Calu3 (cell line): ENCODE results near the gene VWA8. TPM values are rescaled to one million over a fixed set of nuclear protein-coding genes. Genes with fewer than 3 reads are reported as not detected.
"Not testable (repeated sequence)": the region's sequence is repeated elsewhere in the genome, so short reads cannot be mapped to it uniquely, and the experiment has no call there.

Source experiments
- BruUV-seq: library from RNA; stranded (reverse); fragments of 400-500 nt; replicated peaks from 2 replicates; lab custom pipeline; 2021; lab: Mats Ljungman, UMichigan
- CTCF ChIA-PET: fragments of 300-600 bp; sonication (Branson Sonifier 250); formaldehyde crosslinking; loops from one replicate; lab custom pipeline; 2022; ENCODE audit warnings: antibody characterized with exemption; lab: Charles Lee
- DNase-seq: peaks from one replicate; pipeline ENCODE4 v3.0.0; 2022
- H3K27ac Mint-ChIP-seq: one replicate; pipeline ENCODE4 v1.8.0; 2022; ENCODE audit warnings: mixed read lengths; ENCODE audit not compliant: unreplicated experiment
- H3K27me3 Mint-ChIP-seq: one replicate; pipeline ENCODE4 v1.8.0; 2022; ENCODE audit warnings: mixed read lengths; ENCODE audit not compliant: unreplicated experiment
- H3K36me3 Mint-ChIP-seq: one replicate; pipeline ENCODE4 v1.8.0; 2022; ENCODE audit warnings: mild to moderate bottlenecking, moderate library complexity, mixed read lengths; ENCODE audit not compliant: insufficient read depth, unreplicated experiment
- H3K4me1 Mint-ChIP-seq: one replicate; pipeline ENCODE4 v1.8.0; 2022; ENCODE audit warnings: mild to moderate bottlenecking, low read depth, mixed read lengths; ENCODE audit not compliant: unreplicated experiment
- H3K4me3 Mint-ChIP-seq: one replicate; pipeline ENCODE4 v1.8.0; 2022; ENCODE audit warnings: mild to moderate bottlenecking, low read depth, moderate library complexity, mixed read lengths; ENCODE audit not compliant: unreplicated experiment
- H3K9me3 Mint-ChIP-seq: one replicate; pipeline ENCODE4 v1.8.0; 2022; ENCODE audit warnings: low read depth, mixed read lengths; ENCODE audit not compliant: unreplicated experiment
- intact Hi-C: fragments of 100-400 bp; cut with micrococcal nuclease; formaldehyde crosslinking; loops from one replicate; pipeline ENCODE4 v1.10.0; 2022; ENCODE audit not compliant: unreplicated experiment
- total RNA-seq: library from RNA; stranded (reverse); gene quantifications from 2 replicates; pipeline ENCODE4 v1.2.3, GENCODE V29; 2022
- TF ChIP-seq, protein P1 (sequence below): fragments of 200-600 bp; IDR thresholded peaks from one replicate; pipeline ENCODE4 v1.8.0; 2022; ENCODE audit warnings: antibody characterized with exemption; ENCODE audit not compliant: unreplicated experiment

VWA8 gene
- total RNA-seq, 1 experiment from 2014 or later: 15.2 TPM

DNA sequence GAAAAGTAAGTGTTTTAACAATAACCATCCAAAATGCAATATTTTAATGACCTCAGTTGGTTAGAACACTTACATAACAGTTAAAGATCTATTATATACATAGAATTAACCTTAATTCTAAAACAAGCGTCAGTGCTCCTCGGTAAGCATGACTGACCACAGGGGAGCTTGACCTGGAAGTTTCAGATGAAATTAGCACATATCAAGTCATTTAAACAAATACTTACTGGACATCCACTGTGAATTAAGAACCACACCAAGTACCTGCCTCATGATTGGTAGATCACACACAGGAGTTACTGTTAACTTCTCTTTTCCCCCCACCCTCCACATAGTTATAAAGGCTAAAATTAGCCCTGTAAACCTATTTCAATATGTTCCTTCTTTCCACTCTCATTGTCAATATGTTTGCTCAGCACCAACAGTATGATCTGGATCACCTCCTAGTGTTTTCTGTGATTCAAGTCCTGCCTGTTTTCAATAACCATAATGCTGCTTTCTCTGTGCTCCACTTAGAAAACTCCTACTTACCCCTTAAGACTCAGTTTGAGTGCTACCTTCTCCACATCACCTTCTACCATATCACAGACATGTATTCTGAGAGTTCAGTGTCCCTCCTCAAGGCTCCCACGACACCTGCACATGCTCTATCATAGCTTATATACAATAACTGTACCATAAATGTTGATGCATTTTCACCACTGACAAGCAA lies 209.0 kb downstream of the VWA8 start:
- DNase-seq: no peak
- CTCF ChIA-PET: no interaction called here
- BruUV-seq: no TSS peak
- Mint-ChIP-seq H3K4me3 (no peak overlapping the region), H3K27me3 (no peaks in the 10 kb centered on the region), H3K27ac (no peak overlapping the region), H3K9me3 (no peaks in the 10 kb centered on the region), H3K36me3 (no peaks in the 10 kb centered on the region), H3K4me1 (no peaks in the 10 kb centered on the region)
- intact Hi-C loops: no loop called here
- TF ChIP-seq, protein P1, sequence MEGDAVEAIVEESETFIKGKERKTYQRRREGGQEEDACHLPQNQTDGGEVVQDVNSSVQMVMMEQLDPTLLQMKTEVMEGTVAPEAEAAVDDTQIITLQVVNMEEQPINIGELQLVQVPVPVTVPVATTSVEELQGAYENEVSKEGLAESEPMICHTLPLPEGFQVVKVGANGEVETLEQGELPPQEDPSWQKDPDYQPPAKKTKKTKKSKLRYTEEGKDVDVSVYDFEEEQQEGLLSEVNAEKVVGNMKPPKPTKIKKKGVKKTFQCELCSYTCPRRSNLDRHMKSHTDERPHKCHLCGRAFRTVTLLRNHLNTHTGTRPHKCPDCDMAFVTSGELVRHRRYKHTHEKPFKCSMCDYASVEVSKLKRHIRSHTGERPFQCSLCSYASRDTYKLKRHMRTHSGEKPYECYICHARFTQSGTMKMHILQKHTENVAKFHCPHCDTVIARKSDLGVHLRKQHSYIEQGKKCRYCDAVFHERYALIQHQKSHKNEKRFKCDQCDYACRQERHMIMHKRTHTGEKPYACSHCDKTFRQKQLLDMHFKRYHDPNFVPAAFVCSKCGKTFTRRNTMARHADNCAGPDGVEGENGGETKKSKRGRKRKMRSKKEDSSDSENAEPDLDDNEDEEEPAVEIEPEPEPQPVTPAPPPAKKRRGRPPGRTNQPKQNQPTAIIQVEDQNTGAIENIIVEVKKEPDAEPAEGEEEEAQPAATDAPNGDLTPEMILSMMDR: no peak

DNA sequence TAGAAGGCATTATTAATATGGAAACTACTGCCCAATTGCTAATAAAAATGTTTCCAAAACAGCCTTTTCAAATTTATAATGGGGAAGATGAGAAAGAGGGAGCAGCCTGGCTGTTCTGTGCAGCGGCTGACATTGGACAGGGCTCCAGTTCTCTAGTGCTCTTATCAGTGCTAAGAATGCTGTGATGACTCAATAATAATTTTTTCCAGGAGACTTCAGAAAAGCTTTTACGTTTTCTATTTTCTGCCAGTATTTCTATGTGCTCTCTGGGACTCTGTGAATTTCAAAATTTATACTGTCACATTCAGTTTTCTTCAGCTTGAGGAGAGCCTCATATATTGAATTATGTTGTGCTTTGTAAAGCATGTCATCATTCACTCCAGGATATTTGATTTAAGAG lies 209.6 kb downstream of the VWA8 start:
- Mint-ChIP-seq H3K27me3 (no peaks in the 10 kb centered on the region), H3K9me3 (no peaks in the 10 kb centered on the region), H3K4me3 (no peak overlapping the region), H3K27ac (no peak overlapping the region), H3K36me3 (no peaks in the 10 kb centered on the region), H3K4me1 (no peaks in the 10 kb centered on the region)
- intact Hi-C loops: no loop called here
- CTCF ChIA-PET: no interaction called here
- no peak for DNase-seq
- TF ChIP-seq, protein P1: no peak
- BruUV-seq: no TSS peak

DNA sequence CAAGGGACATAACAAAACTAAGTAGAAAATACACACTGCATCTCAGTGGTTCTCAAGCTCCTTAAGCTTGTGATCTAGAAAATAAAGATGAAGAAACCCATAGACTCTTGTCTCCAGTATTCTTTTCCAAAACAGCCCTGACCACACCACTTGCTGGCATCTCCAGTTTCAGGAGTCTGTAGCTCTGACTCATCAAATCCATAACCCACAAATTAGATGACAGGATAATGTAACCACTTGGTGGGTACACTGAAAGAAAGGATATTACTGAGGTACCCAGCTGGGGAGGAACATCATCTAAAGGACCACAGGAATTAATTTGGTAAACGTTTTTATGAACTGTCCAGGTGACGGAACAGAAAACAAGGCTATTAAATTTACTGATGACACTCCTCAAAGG lies 214.7 kb downstream of the VWA8 start:
- intact Hi-C loops: no loop called here
- no TSS peak for BruUV-seq
- H3K9me3 Mint-ChIP-seq: no peaks in the 10 kb centered on the region
- DNase-seq: no peak
- H3K36me3 Mint-ChIP-seq: no peaks in the 10 kb centered on the region
- H3K27ac Mint-ChIP-seq: no peak overlapping the region
- no peaks in the 10 kb centered on the region for H3K4me1 Mint-ChIP-seq
- TF ChIP-seq, protein P1: no peak
- no peaks in the 10 kb centered on the region for H3K27me3 Mint-ChIP-seq
- CTCF ChIA-PET: no interaction called here
- H3K4me3 Mint-ChIP-seq: no peak overlapping the region

DNA sequence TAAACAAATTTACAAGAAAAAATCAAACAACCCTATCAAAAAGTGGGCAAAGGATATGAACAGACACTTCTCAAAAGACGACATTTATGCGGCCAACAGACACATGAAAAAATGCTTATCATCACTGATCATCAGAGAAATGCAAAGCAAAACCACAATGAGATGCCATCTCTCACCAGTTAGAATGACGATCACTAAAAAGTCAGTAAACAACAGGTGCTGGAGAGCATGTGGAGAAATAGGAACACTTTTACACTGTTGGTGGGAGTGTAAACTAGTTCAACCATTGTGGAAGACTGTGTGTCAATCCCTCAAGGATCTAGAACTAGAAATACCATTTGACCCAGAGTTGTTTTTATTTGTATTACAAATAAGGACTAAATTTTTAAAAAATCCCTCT lies 215.4 kb downstream of the VWA8 start:
- DNase-seq, H3K27ac Mint-ChIP-seq, CTCF ChIA-PET, intact Hi-C loops, BruUV-seq, H3K27me3 Mint-ChIP-seq, H3K36me3 Mint-ChIP-seq, H3K4me1 Mint-ChIP-seq, H3K4me3 Mint-ChIP-seq, H3K9me3 Mint-ChIP-seq: not testable (repeated sequence)

DNA sequence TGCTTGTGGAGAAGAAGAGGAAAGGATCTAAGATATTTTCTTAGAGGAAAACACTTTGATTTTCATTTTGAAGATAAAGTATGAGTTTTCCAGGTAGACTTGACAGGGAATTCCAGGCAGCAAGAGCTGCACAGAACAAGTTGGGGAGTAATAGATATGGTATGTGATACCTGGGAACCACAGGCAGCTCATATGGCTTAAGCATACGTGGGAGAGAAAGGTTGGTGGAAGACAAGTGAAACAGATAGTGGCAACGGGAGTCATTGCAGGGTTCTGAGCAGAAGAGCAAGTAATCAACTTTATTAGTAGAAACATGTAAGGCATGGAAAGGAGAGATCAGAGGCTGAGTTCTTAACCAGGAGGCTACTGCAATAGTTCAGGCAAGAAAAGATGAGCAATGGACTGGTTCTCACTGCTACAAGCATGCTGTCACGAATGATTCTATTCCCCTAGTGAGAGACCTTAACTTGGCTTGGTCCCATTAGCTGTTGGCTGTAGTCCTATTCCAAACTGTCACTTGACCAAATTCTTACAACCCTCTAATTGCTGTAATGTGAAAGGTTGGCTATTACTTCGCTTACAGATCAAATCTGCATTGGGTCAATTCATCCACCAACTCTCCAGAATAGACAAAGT lies 217.9 kb downstream of the VWA8 start:
- TF ChIP-seq, protein P1: no peak
- H3K36me3 Mint-ChIP-seq: no peaks in the 10 kb centered on the region
- no TSS peak for BruUV-seq
- DNase-seq: no peak
- no peaks in the 10 kb centered on the region for H3K27me3 Mint-ChIP-seq
- H3K4me3 Mint-ChIP-seq: no peak overlapping the region
- intact Hi-C loops: no loop called here
- H3K4me1 Mint-ChIP-seq: no peaks in the 10 kb centered on the region
- no peak overlapping the region for H3K27ac Mint-ChIP-seq
- no peaks in the 10 kb centered on the region for H3K9me3 Mint-ChIP-seq
- CTCF ChIA-PET: no interaction called here
